NCI-H2107 treated with DMSO at 0.1 percent for 48 hours (cell line): ENCODE data around the gene PIGU.
"Not testable (repeated sequence)": the region's sequence is repeated elsewhere in the genome, so short reads cannot be mapped to it uniquely, and the experiment has no call there.

Experiments
- DNase-seq: peaks from one replicate; lab custom pipeline; 2025; ENCODE audit not compliant: unreplicated experiment; lab: John Stamatoyannopoulos, UW

PIGU gene

GRCh38 chr20:34706912-34707784 lies 30.3 kb upstream of the PIGU start:
- DNase-seq = no peak

GRCh38 chr20:34706302-34706875 lies 29.5 kb upstream of the PIGU start:
- DNase-seq = no peak

GRCh38 chr20:34705397-34706301 lies 28.8 kb upstream of the PIGU start:
- no peak for DNase-seq

GRCh38 chr20:34705008-34705396 lies 28.1 kb upstream of the PIGU start:
- no peak for DNase-seq

- peak; percentile 53 for DNase-seq
Measured at GRCh38 chr20:34704177-34705007, 27.5 kb upstream of the PIGU start, which contains the start of gene TP53INP2. TSS of gene TP53INP2 (plus strand) at chr20:34704344. CDS start at chr20:34708740, 4,396 bp downstream.

GRCh38 chr20:34703424-34704176 lies 26.7 kb upstream of the PIGU start:
- no peak for DNase-seq

GRCh38 chr20:34703061-34703423 lies 26.1 kb upstream of the PIGU start:
- no peak for DNase-seq

GRCh38 chr20:34701405-34702085 lies 24.7 kb upstream of the PIGU start:
- no peak for DNase-seq

- no peak for DNase-seq
Measured at GRCh38 chr20:34693414-34693813, 16.5 kb upstream of the PIGU start.

- no peak for DNase-seq
Measured at GRCh38 chr20:34691838-34692237, 14.9 kb upstream of the PIGU start.

- DNase-seq = no peak
Measured at GRCh38 chr20:34689486-34689885, 12.6 kb upstream of the PIGU start.

GRCh38 chr20:34683667-34684066 lies 6.8 kb upstream of the PIGU start:
- no peak for DNase-seq

- no peak for DNase-seq
Measured at GRCh38 chr20:34680586-34681175, 3.8 kb upstream of the PIGU start.

- no peak for DNase-seq
Measured at GRCh38 chr20:34675993-34676641, 775 bp downstream of the PIGU start.

GRCh38 chr20:34675561-34675960 lies 1.3 kb downstream of the PIGU start:
- no peak for DNase-seq

- DNase-seq = no peak
Measured at GRCh38 chr20:34673412-34673811, 3.5 kb downstream of the PIGU start.

- no peak for DNase-seq
Measured at GRCh38 chr20:34669094-34669493, 7.8 kb downstream of the PIGU start.

- DNase-seq = not testable (repeated sequence)
Measured at GRCh38 chr20:34664751-34665150, 12.1 kb downstream of the PIGU start.
